ENCODE results near the gene AKAP9.

GRCh38 chr7:91946549-91946948 is 5.9 kb downstream of the AKAP9 start:
- TF ChIP-seq POLR2A (IDR thresholded peaks at IDR 0.05) (no peak), CTCF (IDR thresholded peaks at IDR 0.05) (no peak)

Data from esophagus squamous epithelium (tissue), 4 donors.